Neural cell (in vitro differentiated cells): ENCODE data around the gene TMEM135. TPM values are rescaled to one million over a fixed set of nuclear protein-coding genes. Genes with fewer than 3 reads are reported as not detected.

ENCODE experiments used
- H2AFZ ChIP-seq: fragments of 200-600, 300-800 bp; sonication (generic), shearing (Covaris generic); 2 replicates; pipeline ENCODE4 v1.6.0; 2014; ENCODE audit warnings: low read depth, mild to moderate bottlenecking, antibody characterized with exemption, low read length, moderate library complexity
- H3F3A ChIP-seq: fragments of 200-600 bp; shearing (Covaris generic); 2 replicates; pipeline ENCODE4 v1.6.1; 2016; ENCODE audit warnings: mild to moderate bottlenecking, moderate library complexity, mixed read lengths, antibody characterized with exemption, low read length; ENCODE audit not compliant: insufficient read depth, poor library complexity, severe bottlenecking
- H3K27ac ChIP-seq: fragments of 200-600, 300-800 bp; sonication (generic), shearing (Covaris generic); 2 replicates; pipeline ENCODE4 v1.5.1; 2014; ENCODE audit warnings: mild to moderate bottlenecking, low read length, moderate library complexity
- H3K27me3 ChIP-seq: fragments of 300-800, 200-600 bp; sonication (generic), shearing (Covaris generic); 2 replicates; pipeline ENCODE4 v1.6.0; 2014; ENCODE audit warnings: mild to moderate bottlenecking, low read depth, low read length, moderate library complexity; ENCODE audit not compliant: insufficient read depth
- H3K36me3 ChIP-seq: fragments of 300-800, 200-600 bp; sonication (generic), shearing (Covaris generic); 2 replicates; pipeline ENCODE4 v1.5.1; 2014; ENCODE audit warnings: mild to moderate bottlenecking, antibody characterized with exemption, low read length, moderate library complexity; ENCODE audit not compliant: insufficient read depth
- H3K4me2 ChIP-seq: fragments of 300-800, 200-600 bp; sonication (generic), shearing (Covaris generic); 2 replicates; pipeline ENCODE4 v1.6.0; 2014; ENCODE audit warnings: mild to moderate bottlenecking, low read length
- H3K4me3 ChIP-seq: fragments of 300-800, 200-600 bp; sonication (generic), shearing (Covaris generic); 2 replicates; pipeline ENCODE4 v1.5.1; 2014; ENCODE audit warnings: mild to moderate bottlenecking, low read length, moderate library complexity
- H3K79me2 ChIP-seq: fragments of 200-600 bp; shearing (Covaris generic); replicated peaks from 2 replicates; pipeline ENCODE4 v1.6.0; 2014; ENCODE audit warnings: mild to moderate bottlenecking, low read length, moderate library complexity; ENCODE audit not compliant: insufficient read depth
- H3K9ac ChIP-seq: fragments of 300-800, 200-600 bp; sonication (generic), shearing (Covaris generic); 2 replicates; pipeline ENCODE4 v1.6.1; 2016; ENCODE audit warnings: mild to moderate bottlenecking, low read length, mixed read lengths
- H3K9me2 ChIP-seq: fragments of 200-600 bp; shearing (Covaris generic); 2 replicates; pipeline ENCODE4 v1.6.1; 2016; ENCODE audit warnings: mild to moderate bottlenecking, low read length, mixed read lengths; ENCODE audit not compliant: insufficient read depth
- H3K9me3 ChIP-seq: fragments of 200-600, 300-800 bp; sonication (generic), shearing (Covaris generic); 2 replicates; pipeline ENCODE4 v1.6.1; 2016; ENCODE audit warnings: mild to moderate bottlenecking, mixed run types, low read length, moderate library complexity, mixed read lengths
- H4K20me1 ChIP-seq: fragments of 200-600 bp; shearing (Covaris generic); 2 replicates; pipeline ENCODE4 v1.6.1; 2016; ENCODE audit warnings: mild to moderate bottlenecking, mixed run types; ENCODE audit not compliant: insufficient read depth
- CTCF ChIP-seq: fragments of 450-650 bp; IDR thresholded peaks from 2 replicates; pipeline ENCODE4 v1.5.1; 2014; ENCODE audit warnings: antibody characterized with exemption, mild to moderate bottlenecking, moderate library complexity; ENCODE audit not compliant: poor library complexity, severe bottlenecking
- EP300 ChIP-seq: fragments of 450-650 bp; conservative IDR thresholded peaks from 2 replicates; pipeline ENCODE4 v1.6.1; 2014; ENCODE audit warnings: antibody characterized with exemption, mild to moderate bottlenecking, moderate library complexity; ENCODE audit not compliant: poor library complexity, severe bottlenecking
- EZH2 ChIP-seq: fragments of 200-600, 300-800 bp; shearing (Covaris generic), sonication (generic); IDR thresholded peaks from 2 replicates; pipeline ENCODE4 v1.6.1; 2014; ENCODE audit warnings: antibody characterized with exemption, low read length, borderline replicate concordance, mild to moderate bottlenecking; ENCODE audit not compliant: insufficient read depth, poor library complexity, severe bottlenecking
- MXI1 ChIP-seq: fragments of 450-650 bp; conservative IDR thresholded peaks from 2 replicates; pipeline ENCODE4 v1.6.1; 2014; ENCODE audit warnings: antibody characterized with exemption, mild to moderate bottlenecking; ENCODE audit not compliant: poor library complexity, severe bottlenecking
- POLR2AphosphoS5 ChIP-seq: IDR thresholded peaks from 2 replicates; pipeline ENCODE4 v1.6.1; 2012
- RAD21 ChIP-seq: fragments of 450-650 bp; conservative IDR thresholded peaks from 2 replicates; pipeline ENCODE4 v1.6.1; 2014; ENCODE audit warnings: antibody characterized with exemption, mild to moderate bottlenecking, moderate library complexity
- REST ChIP-seq: IDR thresholded peaks from 2 replicates; pipeline ENCODE4 v1.6.1; 2012; ENCODE audit warnings: borderline replicate concordance
- SMC3 ChIP-seq: fragments of 450-650 bp; conservative IDR thresholded peaks from 2 replicates; pipeline ENCODE4 v1.6.1; 2014; ENCODE audit warnings: antibody characterized with exemption, mild to moderate bottlenecking, moderate library complexity; ENCODE audit not compliant: poor library complexity
- TAF1 ChIP-seq: IDR thresholded peaks from 2 replicates; pipeline ENCODE4 v1.6.1; 2012; ENCODE audit warnings: low read depth
- polyA plus RNA-seq: library from polyadenylated mRNA; depleted of rRNA; stranded (reverse); fragments of >200 nt; gene quantifications from 2 replicates; pipeline ENCODE4 v1.2.3, GENCODE V29; 2014

The TMEM135 gene
- polyA plus RNA-seq, 1 donor from 2014 or later: 15.6 TPM

GRCh38 chr11:87366346-87366745 lies 328.6 kb downstream of the TMEM135 start:
- H3K4me3 ChIP-seq: no peak overlapping the region
- H4K20me1 ChIP-seq: no peaks in the 10 kb centered on the region
- no peak overlapping the region for H2AFZ ChIP-seq
- no peaks in the 10 kb centered on the region for H3K9me3 ChIP-seq
- TF ChIP-seq EP300 (no peak), RAD21 (no peak), MXI1 (no peak), CTCF (no peak), EZH2 (no peak), REST (no peak)
- H3K79me2 ChIP-seq: no peaks in the 10 kb centered on the region
- no peaks in the 10 kb centered on the region for H3K9me2 ChIP-seq
- H3K9ac ChIP-seq: no peak overlapping the region
- no peaks in the 10 kb centered on the region for H3F3A ChIP-seq
- no peaks in the 10 kb centered on the region for H3K36me3 ChIP-seq
- no peak overlapping the region for H3K27ac ChIP-seq
- H3K27me3 ChIP-seq: no peaks in the 10 kb centered on the region
- H3K4me2 ChIP-seq: no peak overlapping the region

GRCh38 chr11:87366763-87367405 lies 329.1 kb downstream of the TMEM135 start:
- no peaks in the 10 kb centered on the region for H3K36me3 ChIP-seq
- no peak overlapping the region for H2AFZ ChIP-seq
- H3K4me2 ChIP-seq: no peak overlapping the region
- no peaks in the 10 kb centered on the region for H3K79me2 ChIP-seq
- no peaks in the 10 kb centered on the region for H3K9me2 ChIP-seq
- TF ChIP-seq EP300: no peak
- TF ChIP-seq EZH2: no peak
- TF ChIP-seq REST: no peak
- no peak for TF ChIP-seq RAD21
- no peak for TF ChIP-seq POLR2AphosphoS5
- TF ChIP-seq SMC3: no peak
- no peak for TF ChIP-seq TAF1
- no peak for TF ChIP-seq CTCF
- H3K4me3 ChIP-seq: no peak overlapping the region
- H3F3A ChIP-seq: no peaks in the 10 kb centered on the region
- no peaks in the 10 kb centered on the region for H4K20me1 ChIP-seq
- H3K9ac ChIP-seq: no peak overlapping the region
- no peak overlapping the region for H3K27ac ChIP-seq
- H3K27me3 ChIP-seq: no peaks in the 10 kb centered on the region
- no peaks in the 10 kb centered on the region for H3K9me3 ChIP-seq
